ENCODE data around the gene MTURN. TPM values are rescaled to one million over a fixed set of nuclear protein-coding genes. Genes with fewer than 3 reads are reported as not detected.

The MTURN gene
- total and polyA plus RNA-seq, 2 donors (not counting 1 experiment from before 2014, with no cell fraction given): 4.5 to 13.9 TPM

DNA sequence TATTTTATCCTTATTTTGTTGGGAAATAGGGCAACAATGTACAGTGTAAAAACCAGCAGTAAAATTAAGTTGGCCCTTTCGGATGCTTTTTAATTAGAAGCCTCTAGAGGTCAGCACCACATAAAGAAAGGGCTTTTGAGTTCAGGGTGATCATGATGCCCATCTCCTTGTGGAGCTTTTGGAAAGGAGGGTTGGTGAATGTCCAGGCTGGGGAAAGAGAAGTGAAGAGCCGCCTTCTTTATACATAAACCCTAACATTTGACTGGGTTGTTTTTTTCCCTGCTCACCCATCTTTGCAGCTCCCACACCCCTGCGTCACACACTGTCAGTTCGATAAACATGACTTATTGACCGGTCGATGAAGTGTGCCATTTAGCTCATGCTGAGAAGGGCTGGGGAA, 29.8 kb downstream of the MTURN start:
- Mint-ChIP-seq H3K27me3 (no peaks in the 10 kb centered on the region), H3K4me3 (peak overlapping the region; percentile 38), H3K4me1 (peaks cover 41% of the 10 kb centered on the region), H3K27ac (no peak overlapping the region), H3K9me3 (ENCODE audit: insufficient read depth) (no peaks in the 10 kb centered on the region)
- Histone ChIP-seq H3K27me3 (replicated peaks in 1 of 4; ENCODE audit: control extremely low read depth in 1 of 4, control insufficient read depth in 3 of 4, insufficient read depth in 4 of 4, low read length in 3 of 4) (no peaks in the 10 kb centered on the region), H3K27ac (ENCODE audit: low read length in 2 of 2) (no peak overlapping the region), H3K4me1 (ENCODE audit: control insufficient read depth in 2 of 2, insufficient read depth in 2 of 2, low read length in 2 of 2) (peaks cover 31 to 37% of the 10 kb centered on the region in 2 donors), H3K36me3 (replicated peaks in 1 of 2; ENCODE audit: control extremely low read depth in 1 of 2, control insufficient read depth in 1 of 2, extremely low read depth in 1 of 2, insufficient read depth in 2 of 2, low read length in 1 of 2) (no peaks in the 10 kb centered on the region), H3K79me2 (ENCODE audit: control insufficient read depth, insufficient read depth, low read length) (no peaks in the 10 kb centered on the region), H3K4me2 (replicated peaks; ENCODE audit: low read depth, low read length, poor library complexity, severe bottlenecking) (no peak overlapping the region), H3K9me3 (ENCODE audit: control extremely low read depth in 1 of 3, control insufficient read depth in 2 of 3, insufficient read depth in 1 of 3, low read length in 2 of 3) (no peaks in the 10 kb centered on the region), H3K4me3 (ENCODE audit: control extremely low read depth in 1 of 5, extremely low read depth in 1 of 5, insufficient read depth in 1 of 5, low read depth in 2 of 5, low read length in 4 of 5) (no peak overlapping the region), H4K20me1 (ENCODE audit: control insufficient read depth, insufficient read depth, low read length, poor library complexity, severe bottlenecking) (no peaks in the 10 kb centered on the region), H3K9ac (ENCODE audit: low read length) (no peak overlapping the region), H2AFZ (ENCODE audit: insufficient read depth, low read depth, low read length, poor library complexity, severe bottlenecking) (no peak overlapping the region)
- POLR2A ChIA-PET: interaction anchor here (0.7 to 0.8 kb wide), 2 partner anchors 9 to 184 kb away, joined by 3 to 4 read pairs; no protein-coding TSS in a partner anchor
- DNase-seq: peak; percentile 61
- 71% methylated on average over 4 of the region's 6 CpGs for WGBS (ENCODE audit: insufficient coverage)
- CTCF ChIA-PET: interaction anchor here (0.7 to 4.2 kb wide), 31 partner anchors 9 to 575 kb away, joined by 3 to 41 read pairs (median 4); partner anchors contain the start of genes MTURN and ZNRF2
- ATAC-seq (ENCODE audit: low read depth): peak; percentile 39
- TF ChIP-seq EZH2 (IDR thresholded peaks at IDR 0.05; ENCODE audit: borderline replicate concordance, insufficient read depth, low read depth, low read length, poor library complexity, severe bottlenecking): no peak
- TF ChIP-seq, protein P1, sequence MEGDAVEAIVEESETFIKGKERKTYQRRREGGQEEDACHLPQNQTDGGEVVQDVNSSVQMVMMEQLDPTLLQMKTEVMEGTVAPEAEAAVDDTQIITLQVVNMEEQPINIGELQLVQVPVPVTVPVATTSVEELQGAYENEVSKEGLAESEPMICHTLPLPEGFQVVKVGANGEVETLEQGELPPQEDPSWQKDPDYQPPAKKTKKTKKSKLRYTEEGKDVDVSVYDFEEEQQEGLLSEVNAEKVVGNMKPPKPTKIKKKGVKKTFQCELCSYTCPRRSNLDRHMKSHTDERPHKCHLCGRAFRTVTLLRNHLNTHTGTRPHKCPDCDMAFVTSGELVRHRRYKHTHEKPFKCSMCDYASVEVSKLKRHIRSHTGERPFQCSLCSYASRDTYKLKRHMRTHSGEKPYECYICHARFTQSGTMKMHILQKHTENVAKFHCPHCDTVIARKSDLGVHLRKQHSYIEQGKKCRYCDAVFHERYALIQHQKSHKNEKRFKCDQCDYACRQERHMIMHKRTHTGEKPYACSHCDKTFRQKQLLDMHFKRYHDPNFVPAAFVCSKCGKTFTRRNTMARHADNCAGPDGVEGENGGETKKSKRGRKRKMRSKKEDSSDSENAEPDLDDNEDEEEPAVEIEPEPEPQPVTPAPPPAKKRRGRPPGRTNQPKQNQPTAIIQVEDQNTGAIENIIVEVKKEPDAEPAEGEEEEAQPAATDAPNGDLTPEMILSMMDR (IDR thresholded peaks at IDR 0.05): peak; percentile 76
- intact Hi-C loops (cut with micrococcal nuclease): loop anchor here (2.0 to 5.0 kb wide), 4 partner anchors 118 to 283 kb away; partner anchors contain the start of gene ZNRF2

DNA sequence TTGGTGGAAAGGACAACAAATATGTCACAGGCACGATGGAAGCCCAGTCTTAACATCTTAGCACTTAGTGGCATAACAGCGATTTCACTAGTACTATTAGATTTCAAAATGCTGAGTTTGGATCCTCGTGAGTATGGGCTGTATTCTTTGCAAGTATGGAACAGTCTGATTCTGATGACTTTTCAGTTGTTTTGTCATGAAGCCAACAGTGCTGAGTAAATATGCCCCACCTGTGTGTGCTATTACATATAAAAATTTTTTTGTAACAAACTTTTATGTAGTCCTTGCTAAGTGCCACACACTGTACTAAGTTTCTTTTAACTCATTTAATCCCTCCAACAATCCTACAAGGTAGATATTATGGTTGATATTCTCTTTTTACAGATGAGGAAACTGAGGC, 30.8 kb downstream of the MTURN start:
- no peak overlapping the region for H3K27ac ChIP-seq (ENCODE audit: low read length in 2 of 2)
- Mint-ChIP-seq H3K4me3 (no peak overlapping the region), H3K9me3 (ENCODE audit: insufficient read depth) (no peaks in the 10 kb centered on the region), H3K27me3 (no peaks in the 10 kb centered on the region), H3K27ac (no peak overlapping the region), H3K4me1 (peaks cover 32% of the 10 kb centered on the region)
- no peak overlapping the region for H2AFZ ChIP-seq (ENCODE audit: insufficient read depth, low read depth, low read length, poor library complexity, severe bottlenecking)
- no peaks in the 10 kb centered on the region for H3K9me3 ChIP-seq (ENCODE audit: control extremely low read depth in 1 of 3, control insufficient read depth in 2 of 3, insufficient read depth in 1 of 3, low read length in 2 of 3)
- peaks cover 23 to 31% of the 10 kb centered on the region in 2 donors for H3K4me1 ChIP-seq (ENCODE audit: control insufficient read depth in 2 of 2, insufficient read depth in 2 of 2, low read length in 2 of 2)
- DNase-seq (no peak), ATAC-seq (ENCODE audit: low read depth) (no peak)
- no peak overlapping the region for H3K4me3 ChIP-seq (ENCODE audit: control extremely low read depth in 1 of 5, extremely low read depth in 1 of 5, insufficient read depth in 1 of 5, low read depth in 2 of 5, low read length in 4 of 5)
- no peaks in the 10 kb centered on the region for H3K27me3 ChIP-seq (replicated peaks in 1 of 4; ENCODE audit: control extremely low read depth in 1 of 4, control insufficient read depth in 3 of 4, insufficient read depth in 4 of 4, low read length in 3 of 4)
- CTCF ChIA-PET: interaction anchor here (0.8 to 1.8 kb wide), 5 partner anchors 110 to 399 kb away, joined by 3 to 6 read pairs (median 4); no protein-coding TSS in a partner anchor
- H3K9ac ChIP-seq (ENCODE audit: low read length): no peak overlapping the region
- no peaks in the 10 kb centered on the region for H3K79me2 ChIP-seq (ENCODE audit: control insufficient read depth, insufficient read depth, low read length)
- no peak for TF ChIP-seq EZH2 (IDR thresholded peaks at IDR 0.05; ENCODE audit: borderline replicate concordance, insufficient read depth, low read depth, low read length, poor library complexity, severe bottlenecking)
- TF ChIP-seq, protein P1 (IDR thresholded peaks at IDR 0.05): no peak
- POLR2A ChIA-PET: no interaction called here
- WGBS (ENCODE audit: insufficient coverage): no CpG with 5 or more reads among the region's 3 CpGs
- H3K36me3 ChIP-seq (replicated peaks in 1 of 2; ENCODE audit: control extremely low read depth in 1 of 2, control insufficient read depth in 1 of 2, extremely low read depth in 1 of 2, insufficient read depth in 2 of 2, low read length in 1 of 2): no peaks in the 10 kb centered on the region
- intact Hi-C loops (cut with micrococcal nuclease): loop anchor here (1.0 to 2.0 kb wide), 3 partner anchors 187 to 399 kb away; no protein-coding TSS in a partner anchor
- H4K20me1 ChIP-seq (ENCODE audit: control insufficient read depth, insufficient read depth, low read length, poor library complexity, severe bottlenecking): no peaks in the 10 kb centered on the region
- H3K4me2 ChIP-seq (replicated peaks; ENCODE audit: low read depth, low read length, poor library complexity, severe bottlenecking): no peak overlapping the region

Data from B cell (primary cell).